ENCODE data around the gene ERI2. TPM values are rescaled to one million over a fixed set of nuclear protein-coding genes. Genes with fewer than 3 reads are reported as not detected.
"Not testable (repeated sequence)": the region's sequence is repeated elsewhere in the genome, so short reads cannot be mapped to it uniquely, and the experiment has no call there.

Gene ERI2
- total RNA-seq, 6 experiments from 2014 or later, result 10.6 to 16.1 (median 13.1) TPM

DNA sequence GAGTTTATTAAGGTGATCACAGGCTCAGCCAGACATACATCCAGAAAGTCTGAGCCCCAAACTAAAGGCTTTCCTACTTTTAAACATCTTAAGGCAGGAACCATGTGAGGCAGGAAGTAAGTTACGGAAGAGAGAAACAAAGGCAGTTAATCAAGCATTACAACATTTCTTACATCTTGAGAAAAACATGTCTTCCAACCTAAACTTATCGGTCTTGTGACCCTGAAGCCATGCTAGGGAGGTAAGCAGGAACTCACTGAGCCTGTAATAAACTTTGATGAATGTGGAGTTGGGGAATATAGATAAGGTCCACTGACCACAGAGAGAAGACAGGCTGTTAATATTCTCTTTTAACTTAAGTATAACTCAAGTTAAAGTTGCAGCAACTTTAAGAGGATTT, 45.9 kb downstream of the ERI2 start:
- Mint-ChIP-seq H3K4me3 (no peak overlapping the region), H3K27ac (no peak overlapping the region), H3K4me1 (ENCODE audit: low read depth) (peaks cover 13% of the 10 kb centered on the region), H3K27me3 (ENCODE audit: insufficient read depth) (peaks cover 10% of the 10 kb centered on the region; the same call in 1 of the 2 replicates), H3K9me3 (no peaks in the 10 kb centered on the region), H3K36me3 (ENCODE audit: low read depth) (no peaks in the 10 kb centered on the region)
- TF ChIP-seq CTCF (IDR thresholded peaks at IDR 0.05), result no peak
- no peak for DNase-seq

- not testable (repeated sequence) for H3K4me3 Mint-ChIP-seq; H3K27me3 Mint-ChIP-seq (ENCODE audit: insufficient read depth); H3K36me3 Mint-ChIP-seq (ENCODE audit: low read depth); H3K9me3 Mint-ChIP-seq; H3K27ac Mint-ChIP-seq; H3K4me1 Mint-ChIP-seq (ENCODE audit: low read depth); DNase-seq
Observed at GRCh38 chr16:20755799-20756198, 50.5 kb downstream of the ERI2 start.

DNA sequence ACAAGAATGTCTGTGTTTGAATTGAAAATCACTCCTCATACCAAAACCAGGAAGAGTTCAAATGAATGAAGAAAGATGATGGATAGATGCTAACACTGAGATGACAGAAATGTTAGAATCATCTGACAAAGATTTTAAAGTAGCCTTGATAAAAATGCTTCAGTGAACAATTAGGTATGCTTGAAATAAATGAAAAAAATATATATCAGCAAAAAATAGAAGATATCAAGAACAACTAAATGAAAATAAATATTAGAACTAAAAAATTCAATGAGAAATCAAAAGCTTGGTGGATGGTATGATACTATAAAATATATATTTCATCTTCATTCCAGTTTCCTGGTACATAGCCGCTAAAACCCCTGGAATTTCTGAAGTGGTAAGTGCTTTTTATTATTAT, 51.0 kb downstream of the ERI2 start:
- no peak for TF ChIP-seq CTCF (IDR thresholded peaks at IDR 0.05)
- H3K27me3 Mint-ChIP-seq (ENCODE audit: insufficient read depth), result peaks cover 10% of the 10 kb centered on the region; the same call in 1 of the 2 replicates
- no peaks in the 10 kb centered on the region for H3K9me3 Mint-ChIP-seq
- no peaks in the 10 kb centered on the region for H3K4me1 Mint-ChIP-seq (ENCODE audit: low read depth)
- no peaks in the 10 kb centered on the region for H3K36me3 Mint-ChIP-seq (ENCODE audit: low read depth)
- H3K27ac Mint-ChIP-seq, result no peak overlapping the region
- H3K4me3 Mint-ChIP-seq, result no peak overlapping the region
- no peak for DNase-seq

DNA sequence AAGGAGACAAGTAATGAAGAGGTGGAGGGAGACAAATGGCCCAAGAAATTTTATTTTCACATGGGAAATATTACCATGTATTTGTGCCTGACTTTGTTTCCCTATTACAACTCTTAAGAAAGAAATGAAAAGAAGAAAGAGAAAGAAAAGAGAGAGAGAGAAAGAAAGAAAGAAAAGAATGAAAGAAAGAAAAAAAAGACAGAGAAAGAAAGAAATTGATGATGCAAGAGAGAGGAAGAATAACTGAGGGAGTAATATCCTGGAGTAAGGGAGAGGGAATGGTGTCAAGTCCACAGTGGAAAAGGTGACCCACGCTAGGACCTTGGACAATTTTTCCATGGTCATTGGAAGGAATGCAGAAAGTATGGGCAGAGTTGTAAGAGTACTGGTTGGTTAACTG, 52.5 kb downstream of the ERI2 start:
- DNase-seq, result no peak
- Mint-ChIP-seq H3K4me3 (no peak overlapping the region), H3K4me1 (ENCODE audit: low read depth) (no peaks in the 10 kb centered on the region), H3K27ac (no peak overlapping the region), H3K36me3 (ENCODE audit: low read depth) (no peaks in the 10 kb centered on the region), H3K27me3 (ENCODE audit: insufficient read depth) (peaks cover 6% of the 10 kb centered on the region; the same call in 1 of the 2 replicates), H3K9me3 (no peaks in the 10 kb centered on the region)
- no peak for TF ChIP-seq CTCF (IDR thresholded peaks at IDR 0.05)

GRCh38 chr16:20750558-20750957, 55.7 kb downstream of the ERI2 start:
- no peak overlapping the region for H3K27ac Mint-ChIP-seq
- no peaks in the 10 kb centered on the region for H3K9me3 Mint-ChIP-seq
- no peaks in the 10 kb centered on the region for H3K4me1 Mint-ChIP-seq (ENCODE audit: low read depth)
- no peak for TF ChIP-seq CTCF (IDR thresholded peaks at IDR 0.05)
- no peak overlapping the region for H3K4me3 Mint-ChIP-seq
- no peak for DNase-seq
- H3K27me3 Mint-ChIP-seq (ENCODE audit: insufficient read depth), result peaks cover 6% of the 10 kb centered on the region; the same call in 1 of the 2 replicates
- no peaks in the 10 kb centered on the region for H3K36me3 Mint-ChIP-seq (ENCODE audit: low read depth)

DNA sequence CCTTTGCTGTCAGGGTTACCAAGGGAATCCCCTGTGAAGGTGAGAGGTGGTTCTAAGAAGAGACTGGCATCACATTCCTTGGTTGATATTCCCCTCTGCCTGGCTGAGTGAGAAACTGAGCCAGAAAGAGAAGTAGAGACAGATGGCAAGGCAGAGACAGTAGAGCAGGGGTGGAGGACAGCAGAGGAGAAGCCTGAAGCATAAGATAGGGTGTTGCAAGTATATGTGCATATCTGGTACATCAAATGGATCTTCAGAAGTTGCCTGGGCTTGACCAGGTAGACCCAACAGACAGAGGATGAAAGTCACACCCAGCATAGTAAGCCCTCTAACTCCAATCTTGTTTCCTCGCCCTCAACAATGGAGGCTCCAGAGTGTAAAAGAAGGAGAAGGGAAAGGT, 56.8 kb downstream of the ERI2 start:
- no peak for TF ChIP-seq CTCF (IDR thresholded peaks at IDR 0.05)
- no peaks in the 10 kb centered on the region for H3K36me3 Mint-ChIP-seq (ENCODE audit: low read depth)
- no peak overlapping the region for H3K4me3 Mint-ChIP-seq
- H3K27me3 Mint-ChIP-seq (ENCODE audit: insufficient read depth), result peaks cover 6% of the 10 kb centered on the region; the same call in 1 of the 2 replicates
- no peaks in the 10 kb centered on the region for H3K9me3 Mint-ChIP-seq
- DNase-seq, result no peak
- no peaks in the 10 kb centered on the region for H3K4me1 Mint-ChIP-seq (ENCODE audit: low read depth)
- no peak overlapping the region for H3K27ac Mint-ChIP-seq

Measured in HFFc6 (cell line).